GM23338 (cell line): ENCODE data around the gene RER1. TPM values are rescaled to one million over a fixed set of nuclear protein-coding genes. Genes with fewer than 3 reads are reported as not detected.

Experiments
- ATAC-seq: fragments of 200-7000 bp; cut with Tn5 transposase; 3 replicates; pipeline ENCODE4 v1.9.1; 2020
- DNase-seq: peaks from one replicate; pipeline ENCODE4 v3.0.0-alpha.2; 2015; ENCODE audit warnings: low spot score
- H2AFZ ChIP-seq: fragments of 200-600 bp; sonication (generic); 2 replicates; pipeline ENCODE4 v1.8.0; 2016; ENCODE audit warnings: antibody characterized with exemption, mild to moderate bottlenecking, moderate library complexity
- H3F3A ChIP-seq: fragments of 200-600 bp; sonication (generic); replicated peaks from 2 replicates; pipeline ENCODE4 v1.8.0; 2017; ENCODE audit warnings: antibody characterized with exemption, mixed run types, low read depth
- H3K27ac ChIP-seq: fragments of 200-600 bp; sonication (generic); 2 replicates; pipeline ENCODE4 v1.6.1; 2016; ENCODE audit warnings: low read depth
- H3K27me3 ChIP-seq: fragments of 200-600 bp; sonication (generic); 2 replicates; pipeline ENCODE4 v1.8.0; 2016; ENCODE audit warnings: mild to moderate bottlenecking, mixed run types, moderate library complexity; ENCODE audit not compliant: insufficient read depth
- H3K36me3 ChIP-seq: fragments of 200-600 bp; sonication (generic); 2 replicates; pipeline ENCODE4 v1.8.0; 2016; ENCODE audit warnings: mild to moderate bottlenecking; ENCODE audit not compliant: insufficient read depth
- H3K4me1 ChIP-seq: fragments of 200-600 bp; sonication (generic); 2 replicates; pipeline ENCODE4 v1.8.0; 2016; ENCODE audit warnings: mild to moderate bottlenecking, moderate library complexity; ENCODE audit not compliant: insufficient read depth
- H3K4me2 ChIP-seq: fragments of 200-600 bp; sonication (generic); 2 replicates; pipeline ENCODE4 v1.7.1; 2017; ENCODE audit warnings: mixed run types
- H3K4me3 ChIP-seq: fragments of 200-600 bp; sonication (generic); 2 replicates; pipeline ENCODE4 v1.6.1; 2016; ENCODE audit warnings: mixed run types
- H3K79me2 ChIP-seq: fragments of 200-600 bp; sonication (generic); replicated peaks from 2 replicates; pipeline ENCODE4 v1.8.0; 2017; ENCODE audit warnings: mild to moderate bottlenecking; ENCODE audit not compliant: insufficient read depth
- H3K9me2 ChIP-seq: fragments of 200-600 bp; sonication (generic); 2 replicates; pipeline ENCODE4 v1.8.0; 2017; ENCODE audit not compliant: insufficient read depth
- H4K20me1 ChIP-seq: fragments of 200-600 bp; sonication (generic); replicated peaks from 2 replicates; pipeline ENCODE4 v1.8.0; 2017; ENCODE audit warnings: mild to moderate bottlenecking; ENCODE audit not compliant: insufficient read depth
- H3K27ac Mint-ChIP-seq: 2 replicates; pipeline ENCODE4 v1.8.0; 2020; ENCODE audit warnings: inconsistent platforms, mild to moderate bottlenecking, moderate library complexity, mixed read lengths
- H3K27me3 Mint-ChIP-seq: 3 replicates; pipeline ENCODE4 v1.8.0; 2022; ENCODE audit warnings: low read depth, mild to moderate bottlenecking, moderate library complexity, mixed read lengths, inconsistent platforms; ENCODE audit not compliant: insufficient read depth, poor library complexity
- H3K36me3 Mint-ChIP-seq: 3 replicates; pipeline ENCODE4 v1.8.0; 2021; ENCODE audit warnings: low read depth, mild to moderate bottlenecking, inconsistent platforms, moderate library complexity, mixed read lengths
- H3K4me1 Mint-ChIP-seq: 3 replicates; pipeline ENCODE4 v1.8.0; 2020; ENCODE audit warnings: mild to moderate bottlenecking, inconsistent platforms, mixed read lengths
- H3K4me3 Mint-ChIP-seq: 3 replicates; pipeline ENCODE4 v1.8.0; 2021; ENCODE audit warnings: moderate library complexity, mild to moderate bottlenecking, inconsistent platforms, mixed read lengths
- H3K9me3 Mint-ChIP-seq: 3 replicates; pipeline ENCODE4 v1.8.0; 2020; ENCODE audit warnings: moderate library complexity, mild to moderate bottlenecking, inconsistent platforms, mixed read lengths
- CREB1 ChIP-seq: fragments of 250-450 bp; sonication (Bioruptor Pico); IDR thresholded peaks from 2 replicates; pipeline ENCODE4 v1.5.0; 2020; ENCODE audit warnings: low read depth, mild to moderate bottlenecking, moderate library complexity
- CTCF ChIP-seq, 2 experiments: fragments of 200-600 bp in 1 of 2; sonication (generic) in 1 of 2; conservative IDR thresholded peaks; 2 replicates each; pipeline versions ENCODE4 v1.5.1 to v1.6.1; 2016 to 2017; ENCODE audit warnings: antibody characterized with exemption in 2 of 2, low read depth in 2 of 2, mild to moderate bottlenecking in 2 of 2, moderate library complexity in 1 of 2
- EZH2 ChIP-seq: fragments of 200-600 bp; sonication (generic); IDR thresholded peaks from one replicate; pipeline ENCODE4 v1.8.0; 2017; ENCODE audit warnings: antibody characterized with exemption, mild to moderate bottlenecking, low read depth; ENCODE audit not compliant: unreplicated experiment
- NANOG ChIP-seq: IDR thresholded peaks from 2 replicates; pipeline ENCODE4 v1.6.1; 2016; ENCODE audit warnings: antibody characterized with exemption, borderline replicate concordance
- REST ChIP-seq: IDR thresholded peaks from one replicate; pipeline ENCODE4 v1.6.1; 2018; ENCODE audit warnings: antibody characterized with exemption; ENCODE audit not compliant: unreplicated experiment
- STAT1 ChIP-seq: IDR thresholded peaks from one replicate; pipeline ENCODE4 v1.6.1; 2016; ENCODE audit warnings: antibody characterized with exemption; ENCODE audit not compliant: unreplicated experiment
- ZNF114 ChIP-seq: fragments of 250-450 bp; sonication (Bioruptor Pico); IDR thresholded peaks from 2 replicates; pipeline ENCODE4 v1.5.0; 2020; ENCODE audit warnings: mild to moderate bottlenecking, moderate library complexity
- ZNF331 ChIP-seq: fragments of 250-450 bp; sonication (Bioruptor Pico); IDR thresholded peaks from 2 replicates; pipeline ENCODE4 v1.5.0; 2020; ENCODE audit warnings: low read depth, mild to moderate bottlenecking, moderate library complexity
- ZNF462 ChIP-seq: fragments of 250-450 bp; sonication (Bioruptor Pico); IDR thresholded peaks from 2 replicates; pipeline ENCODE4 v1.5.0; 2020; ENCODE audit warnings: mild to moderate bottlenecking, moderate library complexity
- polyA plus RNA-seq: library from polyadenylated mRNA; unstranded; fragments of >200 nt; fragmentation: Nextera tagmentation; extraction: Ambion mirVana; gene quantifications from 2 replicates; pipeline ENCODE4 v1.2.1, GENCODE V29; 2016
- total RNA-seq: library from RNA; depleted of rRNA; stranded (reverse); fragments of >200 nt; shearing (Covaris generic); gene quantifications from 2 replicates; pipeline ENCODE4 v1.2.3, GENCODE V29; 2014

The RER1 gene
- total and polyA plus RNA-seq, 2 experiments from 2014 or later = 58.4 to 99.5 TPM

- no peaks in the 10 kb centered on the region for H3K9me2 ChIP-seq
- TF ChIP-seq CTCF (conservative IDR thresholded peaks at IDR 0.05; ENCODE audit: low read depth in 2 of 2) = no peak
- TF ChIP-seq REST = no peak
- no peak for TF ChIP-seq CREB1 (CRISPR knock-in tag)
- TF ChIP-seq STAT1 = no peak
- TF ChIP-seq ZNF114 (CRISPR knock-in tag) = no peak
- no peak for TF ChIP-seq ZNF331 (CRISPR knock-in tag)
- TF ChIP-seq EZH2 = no peak
- no peak for TF ChIP-seq NANOG
- no peak for TF ChIP-seq ZNF462
- H2AFZ ChIP-seq = no peak overlapping the region
- no peak overlapping the region for H3K4me2 ChIP-seq
- H3K36me3 Mint-ChIP-seq = no peaks in the 10 kb centered on the region
- H3F3A ChIP-seq = no peaks in the 10 kb centered on the region
- no peaks in the 10 kb centered on the region for H3K4me1 Mint-ChIP-seq
- H3K4me3 Mint-ChIP-seq = no peak overlapping the region
- H3K9me3 Mint-ChIP-seq = peaks cover 12% of the 10 kb centered on the region; the same call in 2 of the 3 replicates
- DNase-seq = no peak
- ATAC-seq = no peak
- H3K27me3 Mint-ChIP-seq = peaks cover 6% of the 10 kb centered on the region
- no peaks in the 10 kb centered on the region for H3K79me2 ChIP-seq
- H3K27ac Mint-ChIP-seq = no peak overlapping the region
- no peaks in the 10 kb centered on the region for H3K27me3 ChIP-seq
- no peaks in the 10 kb centered on the region for H3K36me3 ChIP-seq
- H3K27ac ChIP-seq = no peak overlapping the region
- no peaks in the 10 kb centered on the region for H4K20me1 ChIP-seq
- H3K4me3 ChIP-seq = no peak overlapping the region
- H3K4me1 ChIP-seq = no peaks in the 10 kb centered on the region
Measured at GRCh38 chr1:2428490-2428889, 36.8 kb downstream of the RER1 start.
